ENCODE results near the gene LZTR1. TPM values are rescaled to one million over a fixed set of nuclear protein-coding genes. Genes with fewer than 3 reads are reported as not detected.
A peak's percentile ranks its signal among the peaks of the same experiment; 100 is the strongest.

The LZTR1 gene
- total and polyA plus RNA-seq, 9 donors = 27.7 to 42.2 (median 35.4) TPM

GRCh38 chr22:20957683-20958431 lies 24.2 kb upstream of the LZTR1 start:
- H3K4me3 ChIP-seq (ENCODE audit: low read length) = peak overlapping the region; percentile 45
- DNase-seq = peak; percentile 31
- H3K27ac ChIP-seq (ENCODE audit: low read length) = no peak overlapping the region
- H3K9me3 ChIP-seq (replicated peaks; ENCODE audit: control insufficient read depth, low read depth, low read length) = no peaks in the 10 kb centered on the region
- H3K36me3 ChIP-seq (ENCODE audit: control insufficient read depth, insufficient read depth, low read length) = peaks cover 10% of the 10 kb centered on the region
- under 1% methylated on average over 25 of the region's 32 CpGs for WGBS (ENCODE audit: insufficient coverage)
- H3K27me3 ChIP-seq (ENCODE audit: control insufficient read depth, insufficient read depth, low read length) = peaks cover 27% of the 10 kb centered on the region
- peaks cover 20% of the 10 kb centered on the region for H3K4me1 ChIP-seq (ENCODE audit: control insufficient read depth, insufficient read depth, low read length)

- Histone ChIP-seq H3K9me3 (replicated peaks; ENCODE audit: control insufficient read depth, low read depth, low read length) (no peaks in the 10 kb centered on the region), H3K36me3 (ENCODE audit: control insufficient read depth, insufficient read depth, low read length) (no peaks in the 10 kb centered on the region), H3K4me3 (ENCODE audit: low read length) (no peak overlapping the region), H3K27ac (ENCODE audit: low read length) (no peak overlapping the region), H3K27me3 (ENCODE audit: control insufficient read depth, insufficient read depth, low read length) (peaks cover 41% of the 10 kb centered on the region), H3K4me1 (ENCODE audit: control insufficient read depth, insufficient read depth, low read length) (peaks cover 21% of the 10 kb centered on the region)
- 90% methylated on average over 7 of the region's 20 CpGs for WGBS (ENCODE audit: insufficient coverage)
- no peak for DNase-seq
These were observed 22.3 kb upstream of the LZTR1 start for GRCh38 chr22:20959578-20960461.

- WGBS (ENCODE audit: insufficient coverage) = 83% methylated on average over 1 of the region's 4 CpGs
- H3K27ac ChIP-seq (ENCODE audit: low read length) = no peak overlapping the region
- no peak overlapping the region for H3K4me3 ChIP-seq (ENCODE audit: low read length)
- no peaks in the 10 kb centered on the region for H3K9me3 ChIP-seq (replicated peaks; ENCODE audit: control insufficient read depth, low read depth, low read length)
- no peaks in the 10 kb centered on the region for H3K36me3 ChIP-seq (ENCODE audit: control insufficient read depth, insufficient read depth, low read length)
- H3K27me3 ChIP-seq (ENCODE audit: control insufficient read depth, insufficient read depth, low read length) = peaks cover 46% of the 10 kb centered on the region
- peaks cover 25% of the 10 kb centered on the region for H3K4me1 ChIP-seq (ENCODE audit: control insufficient read depth, insufficient read depth, low read length)
- no peak for DNase-seq
These were observed 21.5 kb upstream of the LZTR1 start for GRCh38 chr22:20960609-20961008.

GRCh38 chr22:20962491-20962945 lies 19.6 kb upstream of the LZTR1 start:
- no peaks in the 10 kb centered on the region for H3K9me3 ChIP-seq (replicated peaks; ENCODE audit: control insufficient read depth, low read depth, low read length)
- no peak for DNase-seq
- H3K4me3 ChIP-seq (ENCODE audit: low read length) = no peak overlapping the region
- H3K4me1 ChIP-seq (ENCODE audit: control insufficient read depth, insufficient read depth, low read length) = peaks cover 16% of the 10 kb centered on the region
- no CpG with 5 or more reads among the region's 6 CpGs for WGBS (ENCODE audit: insufficient coverage)
- no peaks in the 10 kb centered on the region for H3K36me3 ChIP-seq (ENCODE audit: control insufficient read depth, insufficient read depth, low read length)
- H3K27ac ChIP-seq (ENCODE audit: low read length) = no peak overlapping the region
- H3K27me3 ChIP-seq (ENCODE audit: control insufficient read depth, insufficient read depth, low read length) = peaks cover 44% of the 10 kb centered on the region

GRCh38 chr22:20963201-20964052 lies 18.7 kb upstream of the LZTR1 start:
- H3K9me3 ChIP-seq (replicated peaks; ENCODE audit: control insufficient read depth, low read depth, low read length) = no peaks in the 10 kb centered on the region
- H3K4me1 ChIP-seq (ENCODE audit: control insufficient read depth, insufficient read depth, low read length) = peaks cover 9% of the 10 kb centered on the region
- H3K36me3 ChIP-seq (ENCODE audit: control insufficient read depth, insufficient read depth, low read length) = no peaks in the 10 kb centered on the region
- H3K27ac ChIP-seq (ENCODE audit: low read length) = no peak overlapping the region
- H3K4me3 ChIP-seq (ENCODE audit: low read length) = no peak overlapping the region
- DNase-seq = no peak
- H3K27me3 ChIP-seq (ENCODE audit: control insufficient read depth, insufficient read depth, low read length) = peaks cover 35% of the 10 kb centered on the region
- WGBS (ENCODE audit: insufficient coverage) = 73% methylated on average over 5 of the region's 7 CpGs

DNA sequence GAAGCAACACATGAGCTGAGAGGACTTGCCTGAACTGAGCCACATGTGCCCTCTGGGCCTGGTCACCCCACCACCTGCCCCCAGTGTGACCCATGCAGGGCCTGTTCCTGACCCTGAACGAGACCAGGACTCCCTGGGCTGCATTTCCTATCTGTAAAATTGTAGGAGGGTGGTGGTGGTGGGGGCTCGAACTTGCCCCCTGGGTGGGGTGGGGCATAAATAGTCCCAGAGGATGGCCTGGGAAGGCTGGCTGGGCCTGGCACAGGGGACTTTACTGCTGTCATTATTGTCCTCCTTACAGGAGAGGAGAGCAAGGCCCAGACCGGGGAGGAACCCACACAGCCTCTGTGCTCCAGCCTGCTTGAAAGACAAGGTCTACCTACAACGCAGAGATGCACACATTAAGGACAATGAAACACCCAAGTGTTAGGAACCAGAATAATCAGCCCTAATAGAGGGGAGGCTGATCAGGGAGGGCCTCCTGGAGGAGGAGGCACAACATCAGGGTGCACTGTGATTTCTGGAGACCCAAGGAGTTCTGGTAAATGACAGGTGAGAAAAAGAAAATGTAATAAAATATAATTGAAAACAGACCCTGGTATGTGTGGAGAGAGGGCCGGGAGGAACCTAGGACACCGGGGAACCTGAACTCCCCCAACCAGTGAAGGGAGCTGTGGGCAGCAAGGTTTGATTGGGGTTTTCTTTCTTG lies 17.9 kb upstream of the LZTR1 start:
- Histone ChIP-seq H3K4me3 (ENCODE audit: low read length) (no peak overlapping the region), H3K36me3 (ENCODE audit: control insufficient read depth, insufficient read depth, low read length) (no peaks in the 10 kb centered on the region), H3K27me3 (ENCODE audit: control insufficient read depth, insufficient read depth, low read length) (peaks cover 30% of the 10 kb centered on the region), H3K4me1 (ENCODE audit: control insufficient read depth, insufficient read depth, low read length) (peaks cover 9% of the 10 kb centered on the region), H3K9me3 (replicated peaks; ENCODE audit: control insufficient read depth, low read depth, low read length) (no peaks in the 10 kb centered on the region), H3K27ac (ENCODE audit: low read length) (no peak overlapping the region)
- no peak for DNase-seq
- 100% methylated on average over 1 of the region's 6 CpGs for WGBS (ENCODE audit: insufficient coverage)

GRCh38 chr22:20964799-20965103 lies 17.3 kb upstream of the LZTR1 start:
- Histone ChIP-seq H3K4me1 (ENCODE audit: control insufficient read depth, insufficient read depth, low read length) (peaks cover 9% of the 10 kb centered on the region), H3K27me3 (ENCODE audit: control insufficient read depth, insufficient read depth, low read length) (peaks cover 30% of the 10 kb centered on the region), H3K27ac (ENCODE audit: low read length) (no peak overlapping the region), H3K9me3 (replicated peaks; ENCODE audit: control insufficient read depth, low read depth, low read length) (no peaks in the 10 kb centered on the region), H3K36me3 (ENCODE audit: control insufficient read depth, insufficient read depth, low read length) (no peaks in the 10 kb centered on the region), H3K4me3 (ENCODE audit: low read length) (no peak overlapping the region)
- no peak for DNase-seq
- under 1% methylated on average over 27 of the region's 28 CpGs for WGBS (ENCODE audit: insufficient coverage)

- Histone ChIP-seq H3K4me3 (ENCODE audit: low read length) (no peak overlapping the region), H3K27me3 (ENCODE audit: control insufficient read depth, insufficient read depth, low read length) (peaks cover 30% of the 10 kb centered on the region), H3K9me3 (replicated peaks; ENCODE audit: control insufficient read depth, low read depth, low read length) (no peaks in the 10 kb centered on the region), H3K27ac (ENCODE audit: low read length) (no peak overlapping the region), H3K4me1 (ENCODE audit: control insufficient read depth, insufficient read depth, low read length) (peaks cover 9% of the 10 kb centered on the region), H3K36me3 (ENCODE audit: control insufficient read depth, insufficient read depth, low read length) (no peaks in the 10 kb centered on the region)
- 7% methylated on average over 55 of the region's 65 CpGs for WGBS (ENCODE audit: insufficient coverage)
- no peak for DNase-seq
These were observed 16.8 kb upstream of the LZTR1 start for GRCh38 chr22:20965104-20965887.
